IPS-15b (cell line): ENCODE results near the gene RGL4.
"Not testable (repeated sequence)": the region's sequence is repeated elsewhere in the genome, so short reads cannot be mapped to it uniquely, and the experiment has no call there.

Experiments used
- H3K27me3 ChIP-seq: one replicate; pipeline ENCODE4 v1.6.1; 2013; ENCODE audit warnings: low read length; ENCODE audit not compliant: control insufficient read depth, insufficient read depth
- H3K36me3 ChIP-seq: one replicate; pipeline ENCODE4 v1.6.1; 2013; ENCODE audit warnings: low read length; ENCODE audit not compliant: control insufficient read depth, insufficient read depth
- H3K4me1 ChIP-seq: one replicate; pipeline ENCODE4 v1.6.1; 2013; ENCODE audit warnings: mild to moderate bottlenecking, low read length; ENCODE audit not compliant: control insufficient read depth, insufficient read depth
- H3K4me3 ChIP-seq: one replicate; pipeline ENCODE4 v1.5.1; 2013; ENCODE audit warnings: low read depth, low read length
- H3K9ac ChIP-seq: one replicate; pipeline ENCODE4 v1.6.1; 2013; ENCODE audit warnings: low read depth, mild to moderate bottlenecking, low read length
- H3K9me3 ChIP-seq: one replicate; pipeline ENCODE4 v1.6.1; 2013; ENCODE audit warnings: mild to moderate bottlenecking, low read length; ENCODE audit not compliant: control insufficient read depth, insufficient read depth

The RGL4 gene

DNA sequence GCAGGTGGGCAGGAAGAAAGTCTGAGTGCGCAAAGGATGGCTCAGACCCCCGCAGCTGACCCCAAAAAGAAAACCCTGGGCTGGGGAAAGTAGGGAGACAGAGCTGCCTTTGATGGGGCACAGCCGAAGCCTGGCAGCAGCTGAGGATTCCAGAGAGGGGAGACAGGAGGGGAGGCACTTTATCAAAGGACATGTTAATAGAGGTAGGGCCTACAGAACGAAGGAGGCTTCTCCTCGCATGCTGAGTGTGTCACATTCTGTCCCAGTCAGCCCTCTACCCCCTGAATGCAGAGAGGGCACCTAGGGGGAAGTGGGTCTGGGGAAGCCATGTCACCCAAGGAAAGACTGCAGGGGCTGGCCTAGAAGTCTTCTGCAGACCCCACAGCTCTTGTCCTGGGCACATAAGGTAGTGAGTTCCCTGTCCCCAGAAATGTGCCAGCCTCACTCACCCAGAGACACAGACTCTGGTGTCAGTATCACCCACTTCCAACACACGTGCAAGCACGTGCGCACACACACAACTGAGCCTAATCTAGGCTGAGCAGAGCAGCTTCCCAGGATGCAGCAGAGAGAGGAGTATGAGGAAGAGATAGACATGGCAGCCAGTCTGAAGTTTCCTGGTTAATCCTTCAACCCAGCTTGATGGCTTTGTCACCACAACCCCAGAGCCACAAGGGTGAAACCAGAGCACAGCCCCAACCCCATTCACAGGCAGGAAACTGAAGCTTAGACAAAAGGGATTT, 18.3 kb upstream of the RGL4 start:
- H3K27me3 ChIP-seq, H3K9me3 ChIP-seq, H3K9ac ChIP-seq, H3K4me3 ChIP-seq, H3K4me1 ChIP-seq, H3K36me3 ChIP-seq: not testable (repeated sequence)

DNA sequence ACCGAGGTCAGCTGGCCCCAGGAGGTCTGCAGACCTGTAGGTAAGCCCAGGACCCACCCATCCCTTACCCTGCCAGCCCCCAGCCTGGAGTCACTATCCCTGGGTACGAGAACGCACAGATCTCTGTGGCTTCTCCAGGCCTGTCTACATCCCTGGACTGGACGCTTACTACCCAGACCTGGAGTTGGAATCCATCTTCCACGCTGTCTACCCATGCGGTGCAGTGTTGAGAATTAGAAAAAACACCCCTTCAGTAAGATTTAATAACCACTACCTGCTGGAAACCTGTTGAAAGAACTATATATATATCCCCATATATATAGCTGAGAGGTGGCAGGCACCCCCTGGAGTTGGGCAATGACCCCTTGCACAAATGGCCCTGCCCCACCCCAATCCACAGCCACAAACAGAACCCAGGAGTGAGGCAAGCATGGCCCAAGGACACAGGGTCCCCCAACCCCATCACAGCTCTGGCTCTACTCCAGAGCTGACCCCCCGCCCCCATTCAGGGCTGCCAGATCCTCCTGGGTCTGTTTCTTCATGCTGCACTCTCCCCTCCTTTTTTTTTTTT, 17.7 kb upstream of the RGL4 start:
- Histone ChIP-seq H3K4me3 (no peak overlapping the region), H3K9me3 (no peaks in the 10 kb centered on the region), H3K36me3 (peaks cover 4% of the 10 kb centered on the region), H3K27me3 (no peaks in the 10 kb centered on the region), H3K9ac (no peak overlapping the region), H3K4me1 (peaks cover 3% of the 10 kb centered on the region)

GRCh38 chr22:23673826-23674690, 16.8 kb upstream of the RGL4 start:
- H3K4me3 ChIP-seq, result no peak overlapping the region

DNA sequence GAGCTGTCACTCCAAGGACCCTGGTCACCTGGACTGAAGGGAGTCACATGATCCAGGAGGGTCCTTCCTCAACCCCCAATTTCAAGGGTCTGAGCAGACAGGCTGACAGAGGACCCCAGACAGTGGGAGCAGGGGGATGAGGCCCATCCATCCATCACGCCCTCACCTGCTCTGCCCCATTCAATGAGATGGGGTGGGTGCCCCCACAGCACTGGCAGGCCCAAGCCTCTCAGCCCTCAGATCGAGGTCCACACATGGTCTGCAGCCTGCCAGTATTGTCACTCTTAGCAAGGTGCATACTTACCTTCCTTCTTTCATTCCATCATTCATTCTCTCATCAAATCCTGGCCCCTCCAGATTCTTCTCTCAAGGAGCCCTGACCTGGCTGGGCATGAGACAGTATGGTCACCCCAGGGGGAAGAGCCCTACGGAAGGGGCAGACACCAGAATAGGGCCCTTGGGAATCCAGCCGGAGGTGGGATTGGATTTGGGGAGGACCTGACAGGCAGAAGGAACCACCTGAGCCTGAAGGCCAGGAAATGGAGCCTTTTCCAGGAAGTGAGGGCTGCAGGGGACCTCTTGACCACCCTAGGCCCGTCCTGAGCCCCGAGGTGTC, 15.8 kb upstream of the RGL4 start:
- not testable (repeated sequence) for H3K9me3 ChIP-seq, H3K27me3 ChIP-seq, H3K4me3 ChIP-seq, H3K4me1 ChIP-seq, H3K36me3 ChIP-seq, H3K9ac ChIP-seq

More at GRCh38 chr22:23673826-23674690, 16.8 kb upstream of the RGL4 start:
- Histone ChIP-seq H3K27me3 (no peaks in the 10 kb centered on the region), H3K9ac (no peak overlapping the region), H3K4me1 (peaks cover 3% of the 10 kb centered on the region), H3K9me3 (no peaks in the 10 kb centered on the region), H3K36me3 (peaks cover 4% of the 10 kb centered on the region)

GRCh38 chr22:23675502-23676415, 15.1 kb upstream of the RGL4 start:
- Histone ChIP-seq H3K4me3 (no peak overlapping the region), H3K4me1 (peaks cover 3% of the 10 kb centered on the region), H3K9me3 (no peaks in the 10 kb centered on the region), H3K9ac (no peak overlapping the region), H3K27me3 (no peaks in the 10 kb centered on the region), H3K36me3 (peaks cover 4% of the 10 kb centered on the region)

GRCh38 chr22:23676841-23677700, 13.7 kb upstream of the RGL4 start:
- H3K36me3 ChIP-seq, H3K9me3 ChIP-seq, H3K4me3 ChIP-seq, H3K4me1 ChIP-seq, H3K9ac ChIP-seq, H3K27me3 ChIP-seq: not testable (repeated sequence)

- Histone ChIP-seq H3K4me1 (peaks cover 3% of the 10 kb centered on the region), H3K27me3 (no peaks in the 10 kb centered on the region), H3K9me3 (no peaks in the 10 kb centered on the region), H3K9ac (no peak overlapping the region), H3K36me3 (peaks cover 4% of the 10 kb centered on the region), H3K4me3 (no peak overlapping the region)
Observed at GRCh38 chr22:23677701-23677995, 13.2 kb upstream of the RGL4 start.

GRCh38 chr22:23678133-23678532, 12.7 kb upstream of the RGL4 start:
- no peak overlapping the region for H3K9ac ChIP-seq
- no peak overlapping the region for H3K4me3 ChIP-seq
- peaks cover 3% of the 10 kb centered on the region for H3K4me1 ChIP-seq
- H3K9me3 ChIP-seq, result no peaks in the 10 kb centered on the region
- peaks cover 7% of the 10 kb centered on the region for H3K36me3 ChIP-seq
- no peaks in the 10 kb centered on the region for H3K27me3 ChIP-seq

DNA sequence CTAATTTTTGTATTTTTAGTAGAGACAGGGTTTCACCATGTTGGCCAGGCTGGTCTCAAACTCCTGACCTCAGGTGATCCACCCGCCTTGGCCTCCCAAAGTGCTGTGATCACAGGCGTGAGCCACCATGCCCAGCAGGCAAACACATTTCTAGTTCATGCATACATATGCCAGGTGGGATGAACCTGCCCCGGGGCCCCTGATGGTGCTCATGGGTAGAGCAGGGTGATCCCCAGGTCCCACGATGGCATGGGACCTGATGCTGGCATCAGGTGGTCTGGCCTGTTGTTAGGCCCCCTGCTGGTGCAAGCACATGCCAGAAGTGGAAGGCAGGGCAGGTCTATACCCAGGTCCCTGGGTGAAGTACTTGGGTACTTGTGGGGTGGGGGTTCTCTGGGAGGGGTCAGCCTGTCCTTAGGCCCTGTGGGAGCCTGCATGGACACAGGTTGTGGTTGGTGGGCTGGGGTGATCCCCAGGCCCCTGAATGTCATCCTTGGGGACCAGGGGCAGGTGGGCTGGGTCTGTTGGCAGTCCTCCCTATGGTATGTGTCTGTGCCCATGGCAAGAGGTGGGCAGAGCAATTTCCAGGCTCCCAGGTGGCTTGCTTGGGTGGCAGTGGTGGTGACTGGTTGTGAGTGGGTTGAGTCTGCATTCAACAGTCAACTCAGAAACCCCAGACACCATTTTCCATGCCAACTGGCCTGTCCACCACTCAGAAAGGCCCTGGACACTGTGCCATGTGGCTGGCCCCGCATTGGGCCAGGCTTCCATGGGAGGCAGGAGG, 9.6 kb upstream of the RGL4 start:
- Histone ChIP-seq H3K27me3 (no peaks in the 10 kb centered on the region), H3K9me3 (no peaks in the 10 kb centered on the region), H3K36me3 (peaks cover 18% of the 10 kb centered on the region), H3K4me3 (no peak overlapping the region), H3K9ac (no peak overlapping the region), H3K4me1 (no peaks in the 10 kb centered on the region)

GRCh38 chr22:23682077-23682476, 8.7 kb upstream of the RGL4 start:
- no peak overlapping the region for H3K9ac ChIP-seq
- H3K4me3 ChIP-seq, result no peak overlapping the region
- H3K36me3 ChIP-seq, result peaks cover 16% of the 10 kb centered on the region
- no peaks in the 10 kb centered on the region for H3K9me3 ChIP-seq
- H3K27me3 ChIP-seq, result no peaks in the 10 kb centered on the region
- H3K4me1 ChIP-seq, result no peaks in the 10 kb centered on the region
